Measurements from ENCODE around the gene TSPAN7. TPM values are rescaled to one million over a fixed set of nuclear protein-coding genes. Genes with fewer than 3 reads are reported as not detected.

Gene TSPAN7
- total and polyA plus RNA-seq, 2 donors (not counting 1 experiment from before 2014, with no cell fraction given): 0.07 to 0.32 TPM

DNA sequence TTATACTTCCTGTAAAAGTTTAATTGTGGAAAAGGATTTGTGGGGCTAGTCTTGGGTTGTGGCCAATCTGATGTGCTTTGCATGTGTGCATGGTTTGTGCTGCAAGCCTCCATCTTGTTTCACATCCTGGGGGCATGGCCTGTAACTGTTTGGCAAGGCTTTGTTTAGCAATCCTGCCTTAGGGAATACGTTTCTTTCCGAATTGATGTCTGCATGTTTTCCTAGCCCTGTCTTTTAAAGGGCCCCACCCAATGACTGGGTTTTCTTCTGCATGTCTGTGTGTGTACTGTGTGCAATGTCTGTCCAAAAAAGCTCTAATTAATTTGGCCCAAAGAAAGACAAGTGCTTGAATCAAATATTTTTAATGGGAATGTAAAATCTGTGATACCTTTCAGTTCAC is 165.3 kb downstream of the TSPAN7 start:
- H3K9me3 Mint-ChIP-seq (ENCODE audit: insufficient read depth): no peaks in the 10 kb centered on the region
- POLR2A ChIA-PET: no interaction called here

DNA sequence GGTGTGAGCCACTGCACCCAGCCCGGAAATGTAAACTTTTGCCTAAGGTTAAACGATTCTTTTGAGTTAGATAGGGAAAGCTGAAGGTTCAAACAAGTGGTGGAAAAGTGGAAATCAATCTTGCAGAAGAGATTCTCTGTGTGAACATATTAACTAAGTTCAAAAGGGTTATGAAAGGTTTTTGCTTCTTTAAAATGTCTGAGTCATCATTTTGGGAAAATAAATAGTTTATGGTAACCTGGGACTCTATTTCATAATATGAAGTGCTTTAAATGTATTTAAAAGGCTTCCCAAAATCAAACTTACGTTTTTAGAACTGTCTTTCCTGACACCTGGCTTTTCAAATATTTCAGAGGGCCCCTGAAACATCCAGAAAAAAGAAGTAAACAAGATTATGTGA is 166.3 kb downstream of the TSPAN7 start:
- Mint-ChIP-seq H3K4me3 (no peak overlapping the region), H3K27ac (no peak overlapping the region), H3K27me3 (no peaks in the 10 kb centered on the region), H3K9me3 (ENCODE audit: insufficient read depth) (no peaks in the 10 kb centered on the region), H3K4me1 (no peaks in the 10 kb centered on the region)
- H3K4me3 ChIP-seq (ENCODE audit: control extremely low read depth in 1 of 5, extremely low read depth in 1 of 5, insufficient read depth in 1 of 5, low read depth in 2 of 5, low read length in 4 of 5): no peak overlapping the region
- no CpG with 5 or more reads among the region's 3 CpGs for WGBS (ENCODE audit: insufficient coverage)
- no peak overlapping the region for H3K27ac ChIP-seq (ENCODE audit: low read length in 2 of 2)
- no peaks in the 10 kb centered on the region for H3K4me1 ChIP-seq (ENCODE audit: control insufficient read depth in 2 of 2, insufficient read depth in 2 of 2, low read length in 2 of 2)
- POLR2A ChIA-PET: no interaction called here
- H3K36me3 ChIP-seq (replicated peaks in 1 of 2; ENCODE audit: control extremely low read depth in 1 of 2, control insufficient read depth in 1 of 2, extremely low read depth in 1 of 2, insufficient read depth in 2 of 2, low read length in 1 of 2): no peaks in the 10 kb centered on the region
- no peak for DNase-seq
- H3K9ac ChIP-seq (ENCODE audit: low read length): no peak overlapping the region
- no peak overlapping the region for H2AFZ ChIP-seq (ENCODE audit: insufficient read depth, low read depth, low read length, poor library complexity, severe bottlenecking)
- CTCF ChIA-PET: no interaction called here
- H3K4me2 ChIP-seq (replicated peaks; ENCODE audit: low read depth, low read length, poor library complexity, severe bottlenecking): no peak overlapping the region
- intact Hi-C loops (cut with micrococcal nuclease): no loop called here
- H3K79me2 ChIP-seq (ENCODE audit: control insufficient read depth, insufficient read depth, low read length): no peaks in the 10 kb centered on the region
- H3K27me3 ChIP-seq (replicated peaks in 1 of 4; ENCODE audit: control extremely low read depth in 1 of 4, control insufficient read depth in 3 of 4, insufficient read depth in 4 of 4, low read length in 3 of 4): no peaks in the 10 kb centered on the region
- TF ChIP-seq, protein P1, sequence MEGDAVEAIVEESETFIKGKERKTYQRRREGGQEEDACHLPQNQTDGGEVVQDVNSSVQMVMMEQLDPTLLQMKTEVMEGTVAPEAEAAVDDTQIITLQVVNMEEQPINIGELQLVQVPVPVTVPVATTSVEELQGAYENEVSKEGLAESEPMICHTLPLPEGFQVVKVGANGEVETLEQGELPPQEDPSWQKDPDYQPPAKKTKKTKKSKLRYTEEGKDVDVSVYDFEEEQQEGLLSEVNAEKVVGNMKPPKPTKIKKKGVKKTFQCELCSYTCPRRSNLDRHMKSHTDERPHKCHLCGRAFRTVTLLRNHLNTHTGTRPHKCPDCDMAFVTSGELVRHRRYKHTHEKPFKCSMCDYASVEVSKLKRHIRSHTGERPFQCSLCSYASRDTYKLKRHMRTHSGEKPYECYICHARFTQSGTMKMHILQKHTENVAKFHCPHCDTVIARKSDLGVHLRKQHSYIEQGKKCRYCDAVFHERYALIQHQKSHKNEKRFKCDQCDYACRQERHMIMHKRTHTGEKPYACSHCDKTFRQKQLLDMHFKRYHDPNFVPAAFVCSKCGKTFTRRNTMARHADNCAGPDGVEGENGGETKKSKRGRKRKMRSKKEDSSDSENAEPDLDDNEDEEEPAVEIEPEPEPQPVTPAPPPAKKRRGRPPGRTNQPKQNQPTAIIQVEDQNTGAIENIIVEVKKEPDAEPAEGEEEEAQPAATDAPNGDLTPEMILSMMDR (IDR thresholded peaks at IDR 0.05): no peak
- no peak for TF ChIP-seq EZH2 (IDR thresholded peaks at IDR 0.05; ENCODE audit: borderline replicate concordance, insufficient read depth, low read depth, low read length, poor library complexity, severe bottlenecking)
- H4K20me1 ChIP-seq (ENCODE audit: control insufficient read depth, insufficient read depth, low read length, poor library complexity, severe bottlenecking): no peaks in the 10 kb centered on the region
- ATAC-seq (ENCODE audit: low read depth): no peak
- peaks cover 0 to 4% (median 0%) of the 10 kb centered on the region in 3 donors for H3K9me3 ChIP-seq (ENCODE audit: control extremely low read depth in 1 of 3, control insufficient read depth in 2 of 3, insufficient read depth in 1 of 3, low read length in 2 of 3)

More for the DNA sequence above, 165.3 kb downstream of the TSPAN7 start:
- CTCF ChIA-PET: interaction anchor here (0.7 kb wide), 1 partner anchor 417 kb away, joined by 3 read pairs; no protein-coding TSS in a partner anchor
- Histone ChIP-seq H3K27ac (ENCODE audit: low read length in 2 of 2) (no peak overlapping the region), H2AFZ (ENCODE audit: insufficient read depth, low read depth, low read length, poor library complexity, severe bottlenecking) (no peak overlapping the region), H3K4me3 (ENCODE audit: control extremely low read depth in 1 of 5, extremely low read depth in 1 of 5, insufficient read depth in 1 of 5, low read depth in 2 of 5, low read length in 4 of 5) (no peak overlapping the region), H4K20me1 (ENCODE audit: control insufficient read depth, insufficient read depth, low read length, poor library complexity, severe bottlenecking) (no peaks in the 10 kb centered on the region), H3K9ac (ENCODE audit: low read length) (no peak overlapping the region), H3K27me3 (replicated peaks in 1 of 4; ENCODE audit: control extremely low read depth in 1 of 4, control insufficient read depth in 3 of 4, insufficient read depth in 4 of 4, low read length in 3 of 4) (no peaks in the 10 kb centered on the region), H3K9me3 (ENCODE audit: control extremely low read depth in 1 of 3, control insufficient read depth in 2 of 3, insufficient read depth in 1 of 3, low read length in 2 of 3) (peaks cover 0 to 4% (median 0%) of the 10 kb centered on the region in 3 donors), H3K36me3 (replicated peaks in 1 of 2; ENCODE audit: control extremely low read depth in 1 of 2, control insufficient read depth in 1 of 2, extremely low read depth in 1 of 2, insufficient read depth in 2 of 2, low read length in 1 of 2) (no peaks in the 10 kb centered on the region), H3K4me1 (ENCODE audit: control insufficient read depth in 2 of 2, insufficient read depth in 2 of 2, low read length in 2 of 2) (no peaks in the 10 kb centered on the region), H3K4me2 (replicated peaks; ENCODE audit: low read depth, low read length, poor library complexity, severe bottlenecking) (no peak overlapping the region), H3K79me2 (ENCODE audit: control insufficient read depth, insufficient read depth, low read length) (no peaks in the 10 kb centered on the region)
- no peak overlapping the region for H3K4me3 Mint-ChIP-seq
- WGBS (ENCODE audit: insufficient coverage): no CpG with 5 or more reads among the region's 2 CpGs
- DNase-seq (no peak), ATAC-seq (ENCODE audit: low read depth) (no peak)
- no peaks in the 10 kb centered on the region for H3K4me1 Mint-ChIP-seq
- H3K27ac Mint-ChIP-seq: no peak overlapping the region
- H3K27me3 Mint-ChIP-seq: no peaks in the 10 kb centered on the region
- TF ChIP-seq, protein P1 (IDR thresholded peaks at IDR 0.05): no peak
- TF ChIP-seq EZH2 (IDR thresholded peaks at IDR 0.05; ENCODE audit: borderline replicate concordance, insufficient read depth, low read depth, low read length, poor library complexity, severe bottlenecking): no peak
- intact Hi-C loops (cut with micrococcal nuclease): no loop called here

All from B cell (primary cell).